Measurements from ENCODE around the gene DNAJB6.
"Not testable (repeated sequence)": the region's sequence is repeated elsewhere in the genome, so short reads cannot be mapped to it uniquely, and the experiment has no call there.

Gene DNAJB6

GRCh38 chr7:157320608-157320980, 16.2 kb upstream of the DNAJB6 start:
- DNase-seq (ENCODE audit: low read depth in 1 of 2, low spot score in 1 of 2), result no peak

- no peak for DNase-seq (ENCODE audit: low read depth in 1 of 2, low spot score in 1 of 2)
These were observed 13.4 kb upstream of the DNAJB6 start for GRCh38 chr7:157323401-157323800.

GRCh38 chr7:157329447-157329846, 7.4 kb upstream of the DNAJB6 start:
- no peak for DNase-seq (ENCODE audit: low read depth in 1 of 2, low spot score in 1 of 2)

- DNase-seq (ENCODE audit: low read depth in 1 of 2, low spot score in 1 of 2), result not testable (repeated sequence)
These were observed 6.2 kb upstream of the DNAJB6 start for GRCh38 chr7:157330567-157330966.

- DNase-seq (ENCODE audit: low read depth in 1 of 2, low spot score in 1 of 2), result not testable (repeated sequence)
These were observed 5.8 kb upstream of the DNAJB6 start for GRCh38 chr7:157331049-157331448.

GRCh38 chr7:157335236-157335635, 1.6 kb upstream of the DNAJB6 start:
- no peak for DNase-seq (ENCODE audit: low read depth in 1 of 2, low spot score in 1 of 2)

- DNase-seq (ENCODE audit: low read depth in 1 of 2, low spot score in 1 of 2), result no peak
These were observed 817 bp upstream of the DNAJB6 start for GRCh38 chr7:157335991-157336382.

- DNase-seq (ENCODE audit: low read depth in 1 of 2, low spot score in 1 of 2), result peak; percentile 34 to 52
These were observed 729 bp downstream of the DNAJB6 start for GRCh38 chr7:157337316-157338149.

- DNase-seq (ENCODE audit: low read depth in 1 of 2, low spot score in 1 of 2), result peak; percentile 25 to 42
These were observed 3.2 kb downstream of the DNAJB6 start for GRCh38 chr7:157339777-157340677.

- no peak for DNase-seq (ENCODE audit: low read depth in 1 of 2, low spot score in 1 of 2)
These were observed 10.6 kb downstream of the DNAJB6 start for GRCh38 chr7:157347217-157347904.

GRCh38 chr7:157348548-157348947, 11.7 kb downstream of the DNAJB6 start:
- DNase-seq (ENCODE audit: low read depth in 1 of 2, low spot score in 1 of 2), result no peak

- DNase-seq (ENCODE audit: low read depth in 1 of 2, low spot score in 1 of 2), result no peak
These were observed 15.7 kb downstream of the DNAJB6 start for GRCh38 chr7:157352516-157352915.

GRCh38 chr7:157355784-157356511, 19.1 kb downstream of the DNAJB6 start:
- no peak for DNase-seq (ENCODE audit: low read depth in 1 of 2, low spot score in 1 of 2)

GRCh38 chr7:157357129-157358040, 20.6 kb downstream of the DNAJB6 start:
- DNase-seq (ENCODE audit: low read depth in 1 of 2, low spot score in 1 of 2), result no peak

GRCh38 chr7:157358041-157358752, 21.4 kb downstream of the DNAJB6 start:
- no peak for DNase-seq (ENCODE audit: low read depth in 1 of 2, low spot score in 1 of 2)

GRCh38 chr7:157358753-157359096, 21.9 kb downstream of the DNAJB6 start:
- DNase-seq (ENCODE audit: low read depth in 1 of 2, low spot score in 1 of 2), result no peak

GRCh38 chr7:157359581-157359980, 22.8 kb downstream of the DNAJB6 start:
- no peak for DNase-seq (ENCODE audit: low read depth in 1 of 2, low spot score in 1 of 2)

GRCh38 chr7:157360483-157361025, 23.8 kb downstream of the DNAJB6 start:
- no peak for DNase-seq (ENCODE audit: low read depth in 1 of 2, low spot score in 1 of 2)

GRCh38 chr7:157361537-157361936, 24.7 kb downstream of the DNAJB6 start:
- DNase-seq (ENCODE audit: low read depth in 1 of 2, low spot score in 1 of 2), result no peak
